ENCODE results near the gene MMAB. TPM values are rescaled to one million over a fixed set of nuclear protein-coding genes. Genes with fewer than 3 reads are reported as not detected.

MMAB gene
- total and polyA plus RNA-seq, 2 experiments from 2014 or later, result 6.7 to 26.8 TPM

DNA sequence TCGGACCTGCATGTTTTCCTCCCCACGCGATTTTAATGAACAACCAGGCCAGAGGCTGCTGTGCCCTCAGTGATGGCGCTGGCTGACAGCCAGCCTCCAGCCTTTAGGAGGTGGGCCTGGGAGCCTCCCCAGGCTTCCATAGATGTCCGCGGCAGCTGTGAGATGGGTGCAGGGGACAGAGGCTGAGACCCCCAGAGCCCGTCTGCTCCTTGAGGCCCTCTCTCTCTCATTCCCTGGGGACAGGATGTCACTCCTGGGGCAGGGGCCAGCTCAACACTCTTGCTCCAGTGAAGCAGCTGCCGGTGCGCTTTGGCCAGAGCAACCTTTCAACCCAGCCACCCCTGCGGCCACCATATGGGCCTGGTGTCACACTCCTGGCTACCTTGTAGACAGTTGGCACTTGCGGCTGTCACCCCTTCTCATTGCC, 25.1 kb upstream of the MMAB start:
- Histone ChIP-seq H2AFZ (0 out of 2 replicates have a peak overlapping the region, but pooled peaks have one; percentile 65), H3K9me2 (ENCODE audit: insufficient read depth) (no peaks in the 10 kb centered on the region), H3K4me3 (no peak overlapping the region), H3F3A (ENCODE audit: insufficient read depth) (no peaks in the 10 kb centered on the region), H3K9ac (no peak overlapping the region), H4K20me1 (ENCODE audit: insufficient read depth) (no peaks in the 10 kb centered on the region), H3K9me3 (ENCODE audit: low read depth) (no peaks in the 10 kb centered on the region), H3K4me2 (ENCODE audit: unreplicated experiment) (no peak overlapping the region), H3K36me3 (ENCODE audit: low read depth) (no peaks in the 10 kb centered on the region), H3K27ac (no peak overlapping the region), H3K79me2 (ENCODE audit: insufficient read depth) (no peaks in the 10 kb centered on the region), H3K27me3 (replicated peaks; ENCODE audit: insufficient read depth) (no peaks in the 10 kb centered on the region), H3K4me1 (ENCODE audit: insufficient read depth) (no peaks in the 10 kb centered on the region)
- WGBS, 2 experiments (ENCODE audit: low coverage in 1 of 2, low lambda C conversion rate in 2 of 2, missing lambda C conversion rate in 2 of 2), result 78 to 83% methylated on average over 11 of the region's 11 CpGs
- in situ Hi-C loops (cut with MboI), result no loop called here
- TF ChIP-seq EZH2 (IDR thresholded peaks at IDR 0.05; ENCODE audit: insufficient read depth, poor library complexity, severe bottlenecking) (no peak), EZH2phosphoT487 (IDR thresholded peaks at IDR 0.05; ENCODE audit: insufficient read depth, low read depth) (no peak)
- no peak for DNase-seq

DNA sequence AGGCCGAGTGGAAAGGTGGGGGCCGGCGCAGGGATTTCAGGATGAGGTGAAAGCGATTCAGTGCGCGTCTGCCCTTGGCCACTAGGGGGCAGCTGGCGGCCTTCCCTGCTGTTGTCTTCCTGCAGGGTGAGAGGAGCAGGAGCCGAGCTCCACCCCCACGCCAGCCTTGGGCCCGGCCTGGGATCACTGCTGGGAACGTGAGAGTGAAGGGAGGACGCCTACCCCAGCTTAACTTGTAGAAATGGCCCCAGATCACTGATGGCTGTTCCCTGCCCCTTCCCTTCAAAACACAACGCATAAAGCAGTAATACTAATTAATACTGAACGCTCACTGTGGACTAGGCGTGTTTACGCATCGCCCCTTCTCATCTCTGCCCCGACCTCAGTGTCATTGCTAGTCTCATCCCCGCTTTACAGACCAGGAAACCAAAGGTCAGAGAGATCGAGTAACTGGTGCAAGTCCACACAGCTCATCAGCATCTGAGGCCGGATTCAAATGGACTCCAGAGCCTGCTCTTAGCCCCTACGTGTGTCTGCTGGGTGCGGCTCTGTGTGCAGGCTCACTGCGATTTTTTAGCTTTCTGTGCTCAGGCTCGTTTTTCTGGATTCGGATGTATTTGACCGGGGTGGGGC, 24.6 kb upstream of the MMAB start:
- Histone ChIP-seq H4K20me1 (ENCODE audit: insufficient read depth) (no peaks in the 10 kb centered on the region), H3K27me3 (replicated peaks; ENCODE audit: insufficient read depth) (no peaks in the 10 kb centered on the region), H3F3A (ENCODE audit: insufficient read depth) (no peaks in the 10 kb centered on the region), H3K4me3 (0 out of 2 replicates have a peak overlapping the region, but pooled peaks have one; percentile 55), H3K9me2 (ENCODE audit: insufficient read depth) (no peaks in the 10 kb centered on the region), H3K27ac (no peak overlapping the region), H3K36me3 (ENCODE audit: low read depth) (no peaks in the 10 kb centered on the region), H3K4me1 (ENCODE audit: insufficient read depth) (no peaks in the 10 kb centered on the region), H3K4me2 (ENCODE audit: unreplicated experiment) (peak overlapping the region; percentile 86), H2AFZ (peak overlapping the region; percentile 65), H3K9ac (no peak overlapping the region), H3K79me2 (ENCODE audit: insufficient read depth) (no peaks in the 10 kb centered on the region), H3K9me3 (ENCODE audit: low read depth) (no peaks in the 10 kb centered on the region)
- DNase-seq, result peak; percentile 86
- TF ChIP-seq EZH2phosphoT487 (IDR thresholded peaks at IDR 0.05; ENCODE audit: insufficient read depth, low read depth), result no peak
- TF ChIP-seq EZH2 (IDR thresholded peaks at IDR 0.05; ENCODE audit: insufficient read depth, poor library complexity, severe bottlenecking), result no peak
- in situ Hi-C loops (cut with MboI), result no loop called here
- WGBS, 2 experiments (ENCODE audit: low coverage in 1 of 2, low lambda C conversion rate in 2 of 2, missing lambda C conversion rate in 2 of 2), result 32% methylated on average over 27 of the region's 27 CpGs

DNA sequence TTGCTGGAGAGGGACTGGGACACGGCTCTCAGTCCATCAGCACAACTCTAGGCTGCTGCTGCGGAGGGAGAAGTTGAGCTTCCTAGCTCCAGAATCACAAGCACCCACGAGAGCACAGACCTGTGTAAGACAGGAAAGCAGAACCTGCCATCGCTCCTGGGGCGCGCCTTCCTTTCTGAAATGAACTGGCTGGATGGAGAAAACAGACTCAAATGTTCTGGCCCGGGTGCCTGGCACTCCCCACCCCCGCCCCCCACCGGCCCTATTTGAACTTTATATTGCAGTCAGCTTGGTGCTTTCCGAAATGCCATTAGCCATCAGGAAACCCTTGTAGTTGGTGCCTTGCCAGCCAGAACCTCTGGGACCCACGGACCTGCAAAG, 24.1 kb upstream of the MMAB start:
- H3K4me1 ChIP-seq (ENCODE audit: insufficient read depth), result no peaks in the 10 kb centered on the region
- peak overlapping the region; percentile 65 for H2AFZ ChIP-seq
- no peak for DNase-seq
- no peak overlapping the region for H3K9ac ChIP-seq
- H3K4me3 ChIP-seq, result 0 out of 2 replicates have a peak overlapping the region, but pooled peaks have one; percentile 55
- no peaks in the 10 kb centered on the region for H3K9me2 ChIP-seq (ENCODE audit: insufficient read depth)
- H3K79me2 ChIP-seq (ENCODE audit: insufficient read depth), result no peaks in the 10 kb centered on the region
- H4K20me1 ChIP-seq (ENCODE audit: insufficient read depth), result no peaks in the 10 kb centered on the region
- no peaks in the 10 kb centered on the region for H3K9me3 ChIP-seq (ENCODE audit: low read depth)
- WGBS, 2 experiments (ENCODE audit: low coverage in 1 of 2, low lambda C conversion rate in 2 of 2, missing lambda C conversion rate in 2 of 2), result 24 to 33% methylated on average over 8 to 11 of the region's 11 CpGs
- in situ Hi-C loops (cut with MboI), result no loop called here
- peak overlapping the region; percentile 86 for H3K4me2 ChIP-seq (ENCODE audit: unreplicated experiment)
- no peak for TF ChIP-seq EZH2phosphoT487 (IDR thresholded peaks at IDR 0.05; ENCODE audit: insufficient read depth, low read depth)
- no peak for TF ChIP-seq EZH2 (IDR thresholded peaks at IDR 0.05; ENCODE audit: insufficient read depth, poor library complexity, severe bottlenecking)
- H3K36me3 ChIP-seq (ENCODE audit: low read depth), result no peaks in the 10 kb centered on the region
- H3F3A ChIP-seq (ENCODE audit: insufficient read depth), result no peaks in the 10 kb centered on the region
- no peak overlapping the region for H3K27ac ChIP-seq
- H3K27me3 ChIP-seq (replicated peaks; ENCODE audit: insufficient read depth), result no peaks in the 10 kb centered on the region

DNA sequence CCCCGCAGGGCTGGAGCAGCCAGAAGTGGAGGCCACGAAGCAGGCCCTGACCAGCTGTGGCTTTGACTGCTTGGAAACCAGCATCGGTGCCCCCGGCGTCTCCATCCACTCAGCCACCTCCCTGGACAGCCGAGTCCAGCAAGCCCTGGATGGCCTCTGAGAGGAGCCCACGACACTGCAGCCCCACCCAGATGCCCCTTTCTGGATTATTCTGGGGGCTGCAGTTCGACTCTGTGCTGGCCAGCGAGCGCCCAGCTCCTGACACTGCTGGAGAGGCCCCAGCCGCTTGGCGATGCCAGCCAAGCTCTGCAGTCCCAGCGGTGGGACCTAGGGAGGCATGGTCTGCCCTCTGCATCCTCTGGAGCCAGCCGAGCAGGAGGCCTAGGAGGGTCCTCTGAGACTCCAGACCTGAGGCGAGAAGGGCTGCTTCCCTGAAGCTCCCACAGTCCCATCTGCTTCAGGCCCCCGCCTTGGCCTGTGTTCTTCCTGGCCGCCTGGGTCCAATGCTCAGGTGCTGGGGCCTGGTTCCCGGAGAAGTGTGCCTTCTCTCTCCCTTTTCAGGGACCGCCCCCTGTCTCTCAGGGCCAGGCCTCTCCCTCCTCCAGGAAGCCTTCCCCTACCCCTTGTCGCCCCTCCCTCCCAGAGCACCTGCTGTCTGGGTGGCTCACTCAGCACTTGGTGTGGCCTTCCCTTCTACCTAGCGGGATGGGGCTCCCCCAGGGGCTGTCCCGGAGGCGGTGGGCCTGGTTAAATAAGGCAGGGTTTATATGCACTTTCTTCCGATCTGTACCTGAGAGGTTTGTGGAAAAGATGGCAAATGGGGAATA, 23.3 kb upstream of the MMAB start:
- WGBS, 2 experiments (ENCODE audit: low coverage in 1 of 2, low lambda C conversion rate in 2 of 2, missing lambda C conversion rate in 2 of 2), result 86 to 88% methylated on average over 22 to 24 of the region's 24 CpGs
- H3K79me2 ChIP-seq (ENCODE audit: insufficient read depth), result no peaks in the 10 kb centered on the region
- H3K4me2 ChIP-seq (ENCODE audit: unreplicated experiment), result no peak overlapping the region
- H3K4me3 ChIP-seq, result no peak overlapping the region
- H3K27ac ChIP-seq, result no peak overlapping the region
- H4K20me1 ChIP-seq (ENCODE audit: insufficient read depth), result no peaks in the 10 kb centered on the region
- H3K9ac ChIP-seq, result no peak overlapping the region
- in situ Hi-C loops (cut with MboI), result no loop called here
- H3K9me2 ChIP-seq (ENCODE audit: insufficient read depth), result no peaks in the 10 kb centered on the region
- no peak overlapping the region for H2AFZ ChIP-seq
- no peaks in the 10 kb centered on the region for H3K27me3 ChIP-seq (replicated peaks; ENCODE audit: insufficient read depth)
- H3K9me3 ChIP-seq (ENCODE audit: low read depth), result no peaks in the 10 kb centered on the region
- no peaks in the 10 kb centered on the region for H3K36me3 ChIP-seq (ENCODE audit: low read depth)
- H3K4me1 ChIP-seq (ENCODE audit: insufficient read depth), result no peaks in the 10 kb centered on the region
- no peak for TF ChIP-seq EZH2phosphoT487 (IDR thresholded peaks at IDR 0.05; ENCODE audit: insufficient read depth, low read depth)
- no peak for TF ChIP-seq EZH2 (IDR thresholded peaks at IDR 0.05; ENCODE audit: insufficient read depth, poor library complexity, severe bottlenecking)
- DNase-seq, result no peak
- H3F3A ChIP-seq (ENCODE audit: insufficient read depth), result no peaks in the 10 kb centered on the region

All from GM23248 (cell line).